Keratinocyte (primary cell): ENCODE measurements around the gene EPHB2.

Experiments used
- CTCF ChIP-seq, 3 experiments: IDR thresholded peaks in 1 of 3; conservative IDR thresholded peaks in 1 of 3; optimal IDR thresholded peaks in 1 of 3; 2 replicates in 2 of 3; 3 replicates in 1 of 3; pipeline versions ENCODE3 to v1.5.1; 2011; ENCODE audit warnings: low read length in 3 of 3, mild to moderate bottlenecking in 3 of 3, moderate library complexity in 2 of 3, control low read depth in 1 of 3, inconsistent platforms in 1 of 3; ENCODE audit not compliant: insufficient read depth in 2 of 3; ENCODE audit errors: extremely low read depth in 1 of 3
- EZH2 ChIP-seq: IDR thresholded peaks from one replicate; pipeline ENCODE4 v1.6.1; 2012; ENCODE audit warnings: inconsistent platforms, mild to moderate bottlenecking, low read length, moderate library complexity

- TF ChIP-seq CTCF (optimal IDR thresholded peaks at IDR 0.05 in 1 of 3, IDR thresholded peaks at IDR 0.05 in 1 of 3, conservative IDR thresholded peaks at IDR 0.05 in 1 of 3; ENCODE audit: extremely low read depth in 1 of 3, insufficient read depth in 2 of 3, low read length in 3 of 3): no peak
- TF ChIP-seq EZH2: no peak
Measured at GRCh38 chr1:22788254-22788661, 77.6 kb downstream of the EPHB2 start.
